GM18499 (cell line): ENCODE results near the gene S1PR5.
"Not testable (repeated sequence)": the region's sequence is repeated elsewhere in the genome, so short reads cannot be mapped to it uniquely, and the experiment has no call there.

Experiments
- ATAC-seq: cut with Tn5 transposase; IDR thresholded peaks from one replicate; pipeline ENCODE4 v1.9.1; 2021; ENCODE audit warnings: moderate number of reproducible peaks; ENCODE audit not compliant: insufficient read depth, unreplicated experiment

The S1PR5 gene, protein sequence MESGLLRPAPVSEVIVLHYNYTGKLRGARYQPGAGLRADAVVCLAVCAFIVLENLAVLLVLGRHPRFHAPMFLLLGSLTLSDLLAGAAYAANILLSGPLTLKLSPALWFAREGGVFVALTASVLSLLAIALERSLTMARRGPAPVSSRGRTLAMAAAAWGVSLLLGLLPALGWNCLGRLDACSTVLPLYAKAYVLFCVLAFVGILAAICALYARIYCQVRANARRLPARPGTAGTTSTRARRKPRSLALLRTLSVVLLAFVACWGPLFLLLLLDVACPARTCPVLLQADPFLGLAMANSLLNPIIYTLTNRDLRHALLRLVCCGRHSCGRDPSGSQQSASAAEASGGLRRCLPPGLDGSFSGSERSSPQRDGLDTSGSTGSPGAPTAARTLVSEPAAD

DNA sequence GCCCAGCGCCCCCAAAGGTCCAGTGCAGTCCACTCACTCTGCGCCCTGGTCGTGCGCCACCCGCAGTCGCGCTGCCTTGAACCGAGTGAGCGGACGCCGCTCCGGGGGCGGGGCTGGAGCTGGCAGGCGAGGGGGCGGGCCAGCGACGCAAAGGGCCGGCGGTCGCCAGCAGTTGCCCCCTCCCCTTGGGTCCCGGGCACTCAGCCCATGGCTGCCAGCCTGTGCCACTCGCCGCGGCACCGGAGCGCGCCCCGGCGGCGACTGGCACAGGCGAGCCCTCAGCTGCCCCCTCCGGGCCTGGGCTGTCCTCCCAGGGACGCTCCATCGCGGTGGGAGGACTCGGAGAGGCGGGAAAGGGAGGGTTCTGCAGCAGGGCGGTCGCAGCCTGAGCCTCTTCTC, at the start of gene S1PR5:
Gene S1PR5 (minus strand): TSS at position 87 of the 399 bp plus-strand sequence. CDS start 2,436 bp downstream, outside the sequence.
- ATAC-seq: no peak

DNA sequence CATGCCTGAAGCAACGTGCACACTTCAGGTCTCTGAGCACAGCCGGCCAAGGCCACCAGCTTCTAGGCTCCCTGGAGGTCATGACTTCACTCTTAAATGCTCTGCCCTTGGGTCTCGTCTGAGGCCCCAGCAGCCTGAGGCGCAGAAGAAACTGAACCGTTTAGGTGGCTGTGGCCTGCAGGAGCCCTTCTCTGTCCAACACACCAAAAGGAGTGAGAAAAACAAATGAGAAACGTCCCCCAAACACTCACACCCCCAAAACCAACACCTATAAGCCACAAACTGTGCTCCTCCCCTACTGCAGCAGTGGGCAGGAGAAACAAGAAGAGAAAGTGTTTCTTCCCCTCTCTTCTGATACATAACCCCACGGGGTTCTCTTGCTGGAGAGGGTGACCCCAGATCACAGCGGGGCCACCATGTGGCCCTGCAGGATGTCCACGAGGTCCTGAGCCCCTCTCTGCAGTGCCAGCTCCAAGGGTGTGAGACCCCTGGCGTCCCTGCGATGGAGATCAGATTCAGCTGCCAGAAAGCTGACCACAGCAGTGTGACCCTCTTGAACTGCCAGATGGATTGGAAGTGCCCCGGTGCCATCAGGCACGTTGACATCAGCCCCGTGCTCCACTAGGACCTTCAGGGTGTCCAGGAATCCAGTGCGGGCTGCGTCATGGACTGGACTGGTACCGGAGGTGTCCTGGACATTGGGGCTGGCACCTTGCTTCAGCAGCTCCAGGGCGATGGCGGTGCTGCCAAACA, 49.6 kb upstream of the S1PR5 start:
- no peak for ATAC-seq

DNA sequence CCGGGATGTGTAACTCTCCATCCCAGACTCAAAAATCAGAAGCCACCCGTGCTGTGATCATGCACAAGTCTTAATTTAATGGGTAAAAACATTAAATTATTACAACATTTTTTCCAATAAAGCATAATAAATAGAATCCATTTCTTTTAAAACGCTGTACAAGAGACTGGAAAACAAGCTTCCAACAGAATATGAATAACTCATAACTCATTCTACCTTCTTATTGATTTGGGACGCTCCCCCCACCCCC, 49.1 kb upstream of the S1PR5 start:
- ATAC-seq: no peak

DNA sequence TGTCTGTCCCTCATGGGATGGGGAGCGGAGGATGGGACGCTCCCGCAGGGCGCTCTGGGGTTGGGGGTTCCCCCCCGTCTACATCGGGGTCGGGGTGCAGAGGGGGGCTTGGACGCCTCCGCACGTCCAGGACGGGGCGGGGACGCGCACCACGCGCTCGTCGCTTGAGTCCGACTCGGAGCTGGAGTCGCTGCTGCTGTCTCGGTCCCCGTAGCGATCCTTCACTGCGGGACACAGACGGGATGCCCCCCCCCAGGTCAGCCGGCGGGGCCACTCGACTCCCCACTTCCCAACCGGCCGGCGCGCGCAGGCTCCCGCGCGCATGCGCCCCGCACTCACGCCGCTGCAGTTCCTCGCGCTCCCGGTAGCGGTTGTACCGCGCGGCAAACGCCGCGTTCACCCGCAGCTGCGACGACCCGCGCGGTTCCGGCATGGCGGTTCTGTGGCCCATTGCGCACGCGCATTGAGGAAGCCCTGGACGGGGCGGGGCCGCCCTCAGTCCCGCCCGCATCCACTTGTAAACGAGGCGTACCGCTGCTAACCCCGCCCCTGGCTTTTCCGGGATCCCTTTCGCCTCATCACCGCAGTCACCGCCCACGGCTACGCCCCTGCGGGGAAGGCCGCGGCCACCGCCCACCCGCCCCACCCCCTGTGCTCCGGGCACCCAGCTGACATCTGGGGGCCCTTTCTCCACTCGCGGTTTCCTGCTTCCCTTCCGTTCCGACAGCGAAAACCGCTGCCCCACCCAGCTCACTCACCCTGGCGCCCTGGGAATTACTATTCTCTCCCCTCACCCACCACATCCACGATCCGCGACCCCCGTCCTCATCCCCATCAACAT, 48.5 kb upstream of the S1PR5 start, which contains the start of gene KRI1:
Gene KRI1 (minus strand): TSS at position 444 of the 841 bp plus-strand sequence. CDS start 11 bp downstream, at position 433.
- peak; percentile 28 for ATAC-seq

DNA sequence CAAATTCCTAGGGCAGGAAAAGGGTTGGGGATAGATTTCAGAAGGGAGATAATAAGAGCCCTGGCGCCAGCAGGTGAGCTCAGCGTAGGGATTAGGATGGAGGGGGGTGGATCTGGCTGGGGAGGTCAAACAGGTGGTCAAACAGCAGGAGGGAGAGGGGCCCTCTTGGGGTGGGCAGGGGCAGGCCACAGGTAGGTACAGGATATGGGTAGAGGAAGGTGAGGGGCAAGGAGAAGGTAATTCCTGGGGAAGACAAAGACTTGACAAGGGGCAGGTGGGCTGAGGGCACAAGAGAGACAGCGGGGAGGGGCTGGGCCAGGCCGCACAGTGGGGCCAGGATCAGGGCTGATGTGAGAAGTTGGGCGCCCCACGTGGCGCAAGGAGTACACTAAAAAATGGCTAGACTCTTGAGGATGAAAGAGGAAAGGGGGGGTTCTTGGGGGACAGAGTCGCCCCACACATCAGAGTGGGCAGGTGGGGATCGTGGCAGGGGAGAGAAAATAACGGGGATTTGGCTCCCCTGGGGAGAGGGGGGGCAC, 47.9 kb upstream of the S1PR5 start:
- ATAC-seq: no peak

DNA sequence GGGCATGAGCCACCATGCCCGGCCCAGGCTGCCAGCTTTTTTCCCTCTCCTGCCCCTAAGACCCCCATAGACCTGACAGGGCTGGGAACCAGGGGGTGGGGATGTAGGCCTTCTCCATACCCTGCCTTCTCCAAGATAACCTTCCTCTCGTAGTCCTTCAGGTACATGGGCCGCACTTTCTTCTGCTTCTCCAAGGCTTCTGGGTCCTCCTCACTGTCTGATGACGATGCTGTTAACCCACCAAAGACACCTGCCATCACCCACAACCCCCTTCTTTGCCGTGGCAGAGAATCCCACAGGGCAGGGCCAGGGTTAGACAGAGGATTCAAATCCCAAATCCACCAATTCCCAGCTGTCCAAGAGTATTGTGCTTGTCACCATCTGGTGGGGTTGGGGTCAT, 45.4 kb upstream of the S1PR5 start:
- ATAC-seq: no peak

DNA sequence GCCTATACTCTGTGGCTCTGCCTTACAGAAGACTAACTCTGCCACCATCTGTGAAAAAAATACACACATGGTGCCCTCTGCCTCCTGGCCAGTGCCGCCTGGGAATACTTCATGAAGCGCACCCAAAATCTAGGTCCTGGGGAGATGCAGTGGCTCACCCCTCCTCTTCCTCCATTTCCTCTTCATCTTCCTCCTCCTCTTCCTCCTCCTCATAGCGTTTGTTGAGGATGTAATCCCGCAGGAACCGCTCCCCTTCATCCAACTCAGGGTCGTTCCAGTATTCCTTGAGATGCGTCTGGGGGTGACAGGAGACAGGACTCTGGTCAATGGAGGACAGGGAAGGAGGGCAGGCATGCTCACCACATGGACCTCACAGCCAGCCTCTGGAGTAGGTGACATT, 42.9 kb upstream of the S1PR5 start:
- ATAC-seq: no peak

DNA sequence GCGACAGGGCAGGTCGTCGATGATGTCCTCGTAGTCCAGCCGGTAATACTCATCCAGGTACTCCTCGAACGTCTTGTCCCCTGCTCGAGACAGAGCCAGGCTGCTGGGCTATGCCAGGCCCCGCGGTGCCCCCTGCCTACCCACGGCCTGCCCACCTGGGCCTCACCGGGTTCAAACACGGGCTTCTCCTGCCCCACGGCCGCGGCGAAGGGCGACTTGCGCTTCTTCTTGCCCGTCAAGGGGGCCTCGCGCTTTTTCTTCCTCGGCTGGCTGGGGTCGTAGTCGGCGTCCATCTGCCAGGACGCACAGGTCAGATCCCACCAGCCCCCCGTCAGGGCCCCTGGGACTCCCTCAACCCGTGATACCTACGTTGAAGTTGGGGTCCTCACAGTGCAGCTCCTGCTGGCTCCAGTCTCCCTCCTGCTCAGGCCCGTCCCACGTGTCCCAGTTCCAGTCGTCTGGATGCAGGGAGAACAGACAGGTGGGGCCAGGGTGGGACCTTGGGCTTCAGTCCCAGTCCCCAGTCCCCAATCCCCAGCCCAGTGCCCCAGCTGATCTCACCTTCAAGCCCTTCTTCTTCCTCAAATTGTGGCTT, 40.5 kb upstream of the S1PR5 start:
- ATAC-seq: no peak

DNA sequence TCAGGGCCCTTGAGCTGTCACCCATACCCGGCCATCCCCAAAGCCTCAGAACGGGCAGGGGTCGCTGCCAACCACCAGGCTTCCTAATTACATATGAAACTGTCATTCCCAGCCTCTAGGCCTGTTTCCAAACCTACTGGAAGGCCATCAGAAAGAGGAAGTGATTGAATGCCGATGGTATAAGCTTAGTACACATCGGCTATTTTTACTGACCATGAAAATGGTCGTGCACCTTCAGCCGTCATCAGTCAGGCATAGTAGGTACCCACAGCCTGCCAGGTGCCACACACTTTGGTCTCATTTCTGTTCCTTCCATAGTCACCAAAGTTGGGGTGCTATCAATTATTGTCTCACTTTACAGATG, 38.3 kb upstream of the S1PR5 start:
- ATAC-seq: no peak

DNA sequence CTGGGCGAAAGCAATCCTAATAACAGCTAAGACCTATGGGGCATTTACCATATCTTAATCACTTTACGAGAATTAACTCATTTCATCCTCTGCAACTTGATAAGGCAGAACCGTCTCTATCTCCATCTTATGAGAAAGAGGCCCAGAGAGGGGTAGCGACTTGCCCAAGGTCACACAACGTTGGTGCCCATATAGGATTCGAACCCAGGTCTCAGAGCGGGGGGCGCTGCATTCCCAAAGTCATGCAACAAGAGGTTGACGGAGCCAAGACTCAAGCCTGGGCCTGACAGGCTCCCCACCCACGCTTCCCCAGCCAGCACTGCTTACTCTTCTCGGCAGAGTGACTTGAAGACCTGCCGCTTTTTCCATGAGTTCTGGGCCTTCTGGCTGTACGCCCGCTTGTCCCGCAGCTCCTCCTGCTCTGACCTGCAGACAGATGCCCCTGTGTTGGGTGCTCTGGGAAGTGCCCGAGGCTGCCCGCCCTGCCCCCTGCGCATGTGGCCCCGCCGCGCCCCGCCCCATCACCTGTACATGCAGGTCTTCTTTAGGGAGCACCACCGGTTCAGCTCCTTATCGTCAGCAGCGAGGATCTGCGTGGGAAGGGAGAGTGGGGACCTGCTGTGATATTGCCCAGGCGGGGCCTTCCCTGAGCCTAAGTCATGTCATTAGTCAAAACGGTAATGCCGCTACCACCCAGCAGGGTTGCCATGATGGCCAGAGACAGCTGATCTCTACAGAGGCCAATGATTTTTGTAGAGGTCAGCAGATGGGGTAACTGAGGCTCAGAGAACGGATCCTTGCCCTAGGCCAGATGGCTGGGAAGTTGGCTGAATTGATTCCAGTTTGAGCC, 37.7 kb upstream of the S1PR5 start:
- no peak for ATAC-seq

DNA sequence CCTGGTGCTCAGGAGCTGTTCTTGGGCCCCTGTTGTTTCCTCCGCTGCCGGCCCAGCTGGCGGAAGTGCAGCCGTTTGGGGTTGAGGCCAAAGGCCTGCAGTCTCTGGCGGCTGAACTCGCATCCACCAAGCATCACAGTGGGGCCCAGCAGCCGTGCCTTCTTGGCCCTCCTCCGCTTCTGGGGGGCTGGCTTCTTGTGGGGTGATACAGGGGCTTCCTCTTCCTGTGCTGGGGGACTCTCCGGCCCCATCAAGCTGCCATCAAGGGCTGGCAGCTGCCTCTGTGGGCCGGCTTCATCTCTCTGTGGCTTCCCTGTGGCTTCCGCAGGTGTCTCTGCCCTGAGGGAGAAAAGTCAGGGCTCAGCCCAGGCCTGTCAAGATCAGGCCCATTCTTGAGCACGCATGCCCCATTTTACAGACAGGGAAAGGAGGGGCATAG, 36.7 kb upstream of the S1PR5 start:
- no peak for ATAC-seq

DNA sequence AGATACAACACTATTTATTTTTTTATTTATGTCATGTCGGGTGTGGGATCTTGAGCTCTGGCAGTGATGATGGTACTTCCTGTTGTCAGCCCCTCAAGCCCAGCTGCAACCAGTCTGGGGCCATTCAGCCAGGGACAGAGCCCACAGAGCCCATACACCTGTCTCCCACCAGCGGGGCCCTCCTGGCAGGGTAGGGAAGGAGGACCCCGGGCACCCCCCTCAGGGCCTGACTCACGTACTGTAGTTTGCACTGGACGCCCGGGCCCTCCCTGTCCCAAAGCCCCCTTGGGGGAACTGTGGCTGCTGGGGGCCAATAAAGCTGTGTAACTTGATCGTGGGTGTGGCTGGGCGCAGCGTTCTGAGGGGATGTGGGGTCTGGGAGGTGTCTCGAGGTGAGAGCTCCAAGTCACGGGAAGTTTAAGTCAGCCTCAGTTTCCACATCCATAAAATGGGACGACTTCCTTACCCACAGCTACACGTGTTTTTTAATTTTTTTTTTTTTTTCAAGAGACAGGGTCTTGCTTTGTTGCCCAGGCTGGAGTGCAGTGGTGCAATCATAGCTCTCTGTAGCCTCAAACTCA, 35.9 kb upstream of the S1PR5 start:
- no peak for ATAC-seq

DNA sequence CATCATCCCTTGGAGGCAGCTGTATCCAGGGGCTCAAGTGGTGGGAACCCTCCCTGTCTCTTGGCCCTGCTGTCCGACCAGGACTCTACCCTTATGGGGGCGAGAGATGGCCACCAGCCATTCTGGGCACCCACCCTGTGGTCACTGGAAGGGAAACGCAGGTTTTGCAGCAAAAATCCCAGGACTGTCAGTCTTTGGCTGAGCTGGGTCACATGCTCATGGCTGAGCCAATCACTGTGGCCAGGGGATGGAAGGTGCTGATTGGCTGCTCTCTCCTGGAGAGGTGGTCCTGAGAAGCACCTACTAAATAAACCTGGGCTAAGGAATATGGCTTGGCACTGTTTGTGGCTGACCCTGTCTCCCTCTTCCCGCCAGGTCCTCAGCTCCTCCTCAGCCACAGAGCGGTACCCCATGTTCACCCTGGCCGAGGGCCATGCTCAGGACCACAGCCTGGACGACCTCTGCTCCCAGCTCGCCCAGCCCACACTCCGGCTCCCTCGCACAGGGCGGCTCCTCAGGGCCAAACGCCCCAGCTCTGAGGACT, 35.3 kb upstream of the S1PR5 start:
- ATAC-seq: no peak

DNA sequence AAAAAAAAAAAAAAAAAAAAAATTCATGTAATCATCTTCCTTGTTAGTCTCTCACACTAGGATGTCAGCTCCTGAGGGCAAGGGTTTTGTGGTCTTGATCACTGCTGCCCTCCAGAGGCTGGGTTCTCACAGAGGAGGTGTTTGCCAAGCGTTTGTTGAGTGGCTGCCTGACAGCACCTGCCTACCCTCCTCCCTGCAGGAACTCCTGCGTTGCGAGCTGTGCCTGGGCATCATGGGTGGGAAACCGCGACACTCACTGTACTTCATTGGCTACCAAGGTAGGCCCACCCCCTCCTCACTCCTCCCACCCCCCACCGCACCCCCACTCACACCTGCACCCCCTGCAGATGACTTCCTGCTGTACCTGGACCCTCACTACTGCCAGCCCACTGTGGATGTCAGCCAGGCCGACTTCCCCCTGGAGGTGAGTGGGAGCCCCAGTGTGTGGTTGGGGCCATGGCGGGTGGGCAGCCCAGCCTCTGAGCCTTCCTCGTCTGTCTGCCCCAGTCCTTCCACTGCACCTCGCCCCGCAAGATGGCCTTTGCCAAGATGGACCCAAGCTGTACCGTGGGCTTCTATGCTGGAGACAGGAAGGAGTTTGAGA, 34.6 kb upstream of the S1PR5 start:
- ATAC-seq: no peak

DNA sequence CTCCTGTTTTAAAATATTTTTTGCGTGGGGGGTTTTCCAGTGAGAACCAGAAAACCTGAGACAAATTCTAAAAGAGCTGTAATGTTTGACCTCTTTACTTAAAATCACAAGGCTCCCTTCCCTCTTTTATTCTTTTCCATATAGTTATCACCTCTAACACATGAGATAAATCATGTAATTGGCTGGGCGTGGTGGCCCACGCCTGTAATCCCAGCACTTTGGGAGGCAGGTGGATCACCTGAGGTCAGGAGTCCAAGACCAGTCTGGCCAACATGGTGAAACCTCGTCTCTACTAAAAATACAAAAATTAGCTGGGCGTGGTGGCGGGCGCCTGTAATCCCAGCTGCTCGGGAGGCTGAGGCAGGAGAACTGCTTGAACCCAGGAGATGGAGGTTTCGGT, 33.8 kb upstream of the S1PR5 start:
- ATAC-seq: not testable (repeated sequence)

DNA sequence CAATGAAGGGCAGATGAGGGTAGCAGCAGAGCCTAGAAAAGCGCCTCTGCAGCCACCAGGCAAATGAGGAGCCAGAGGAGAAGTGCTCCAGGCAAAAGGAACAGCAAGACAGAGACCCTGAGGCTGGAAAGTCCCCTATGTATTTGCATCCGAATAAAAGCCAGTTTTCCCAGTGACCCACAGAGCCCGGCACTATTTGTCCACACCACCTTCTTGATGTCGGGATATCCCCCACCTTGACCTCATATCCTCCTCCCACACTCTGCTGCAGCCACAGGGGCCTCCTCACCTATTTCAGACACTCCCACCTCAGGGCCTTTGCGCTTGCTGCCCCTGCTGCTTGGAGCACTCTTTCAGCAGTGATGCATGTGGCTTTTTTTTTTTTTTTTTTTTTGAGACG, 33.1 kb upstream of the S1PR5 start:
- no peak for ATAC-seq

DNA sequence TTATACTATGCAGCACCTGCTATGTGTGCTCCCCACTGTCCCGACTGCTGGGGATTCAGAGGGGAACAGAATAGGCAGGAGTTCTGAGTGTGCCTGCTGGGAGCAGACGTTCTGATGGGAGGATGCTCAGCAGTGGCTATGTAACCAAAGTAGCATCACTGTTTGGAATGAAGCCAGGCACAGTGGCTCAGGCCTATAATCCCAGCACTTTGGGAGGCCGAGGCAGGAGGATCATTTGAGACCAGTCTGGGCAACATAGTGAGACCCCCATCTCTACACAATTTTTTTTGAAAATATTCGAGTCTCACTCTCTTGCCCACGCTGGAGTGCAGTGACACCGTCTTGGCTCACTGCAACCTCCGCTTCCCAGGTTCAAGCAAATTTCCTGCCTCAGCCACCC, 32.5 kb upstream of the S1PR5 start:
- ATAC-seq: no peak

DNA sequence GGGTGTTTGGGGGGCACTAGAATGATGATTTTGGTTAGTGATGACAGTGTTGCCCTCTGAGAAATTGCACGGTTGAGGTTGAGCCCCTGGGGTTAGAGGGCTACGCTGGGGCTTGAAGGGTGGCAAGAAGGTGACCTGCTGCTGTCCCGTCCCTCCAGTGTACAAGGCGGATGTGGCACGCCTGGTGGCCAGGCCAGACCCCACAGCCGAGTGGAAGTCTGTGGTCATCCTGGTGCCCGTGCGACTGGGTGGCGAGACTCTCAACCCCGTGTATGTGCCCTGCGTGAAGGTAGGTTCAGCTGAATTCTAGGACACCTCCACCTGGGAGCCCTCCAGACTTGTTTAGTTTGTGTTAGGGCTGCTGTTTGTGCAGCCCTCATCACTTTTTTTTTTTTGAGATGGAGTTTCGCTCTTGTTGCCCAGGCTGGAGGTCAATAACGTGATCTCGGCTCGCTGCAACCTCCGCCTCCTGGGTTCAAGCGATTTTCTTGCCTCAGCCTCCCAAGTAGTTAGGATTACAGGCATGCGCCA, 31.6 kb upstream of the S1PR5 start:
- ATAC-seq: no peak
